ENCODE results near the gene ZNF511. TPM values are rescaled to one million over a fixed set of nuclear protein-coding genes. Genes with fewer than 3 reads are reported as not detected.
"Not testable (repeated sequence)": the region's sequence is repeated elsewhere in the genome, so short reads cannot be mapped to it uniquely, and the experiment has no call there.

Gene ZNF511
- total and polyA plus RNA-seq, 2 experiments from 2014 or later, result 12.6 to 59.5 TPM

GRCh38 chr10:133318494-133319127 lies 9.9 kb downstream of the ZNF511 start:
- Histone ChIP-seq H3K9me2 (ENCODE audit: insufficient read depth) (no peaks in the 10 kb centered on the region), H3K4me3 (peak overlapping the region; percentile 67), H3K9me3 (ENCODE audit: low read depth) (no peaks in the 10 kb centered on the region), H3K4me1 (ENCODE audit: insufficient read depth) (no peaks in the 10 kb centered on the region), H3K36me3 (ENCODE audit: low read depth) (no peaks in the 10 kb centered on the region), H3K27me3 (replicated peaks; ENCODE audit: insufficient read depth) (no peaks in the 10 kb centered on the region), H3F3A (ENCODE audit: insufficient read depth) (0 out of 2 replicates have a peak, but pooled peaks cover 5% of the 10 kb centered on the region), H4K20me1 (ENCODE audit: insufficient read depth) (no peaks in the 10 kb centered on the region), H3K4me2 (ENCODE audit: unreplicated experiment) (peak overlapping the region; percentile 71), H3K27ac (no peak overlapping the region), H3K9ac (no peak overlapping the region), H3K79me2 (ENCODE audit: insufficient read depth) (no peaks in the 10 kb centered on the region), H2AFZ (peak overlapping the region; percentile 71)
- TF ChIP-seq EZH2phosphoT487 (IDR thresholded peaks at IDR 0.05; ENCODE audit: insufficient read depth, low read depth), result no peak
- TF ChIP-seq EZH2 (IDR thresholded peaks at IDR 0.05; ENCODE audit: insufficient read depth, poor library complexity, severe bottlenecking), result no peak
- DNase-seq, result peak; percentile 77
- 13 to 17% methylated on average over 45 to 49 of the region's 51 CpGs for WGBS, 2 experiments (ENCODE audit: low coverage in 1 of 2, low lambda C conversion rate in 2 of 2, missing lambda C conversion rate in 2 of 2)
- in situ Hi-C loops (cut with MboI), result no loop called here

- WGBS, 2 experiments (ENCODE audit: low coverage in 1 of 2, low lambda C conversion rate in 2 of 2, missing lambda C conversion rate in 2 of 2), result 86 to 90% methylated on average over 6 of the region's 6 CpGs
- H3K27me3 ChIP-seq (replicated peaks; ENCODE audit: insufficient read depth); H3K27ac ChIP-seq; DNase-seq; H3F3A ChIP-seq (ENCODE audit: insufficient read depth); H3K4me1 ChIP-seq (ENCODE audit: insufficient read depth); H3K36me3 ChIP-seq (ENCODE audit: low read depth); H3K79me2 ChIP-seq (ENCODE audit: insufficient read depth); H3K9ac ChIP-seq; H3K9me3 ChIP-seq (ENCODE audit: low read depth); H3K9me2 ChIP-seq (ENCODE audit: insufficient read depth); H3K4me2 ChIP-seq (ENCODE audit: unreplicated experiment); H3K4me3 ChIP-seq; H2AFZ ChIP-seq; in situ Hi-C loops (cut with MboI); H4K20me1 ChIP-seq (ENCODE audit: insufficient read depth): not testable (repeated sequence)
Measured at GRCh38 chr10:133320852-133321422, 12.2 kb downstream of the ZNF511 start.

GRCh38 chr10:133322064-133322709 lies 13.5 kb downstream of the ZNF511 start:
- H3K4me1 ChIP-seq (ENCODE audit: insufficient read depth); H3K4me2 ChIP-seq (ENCODE audit: unreplicated experiment); H3K36me3 ChIP-seq (ENCODE audit: low read depth); in situ Hi-C loops (cut with MboI); H3K9me2 ChIP-seq (ENCODE audit: insufficient read depth); H3K27ac ChIP-seq; H3F3A ChIP-seq (ENCODE audit: insufficient read depth); H4K20me1 ChIP-seq (ENCODE audit: insufficient read depth); H3K79me2 ChIP-seq (ENCODE audit: insufficient read depth); H3K9me3 ChIP-seq (ENCODE audit: low read depth); H2AFZ ChIP-seq; DNase-seq; H3K9ac ChIP-seq; H3K4me3 ChIP-seq: not testable (repeated sequence)
- peaks cover 22% of the 10 kb centered on the region for H3K27me3 ChIP-seq (replicated peaks; ENCODE audit: insufficient read depth)
- 59 to 69% methylated on average over 10 to 13 of the region's 14 CpGs for WGBS, 2 experiments (ENCODE audit: low coverage in 1 of 2, low lambda C conversion rate in 2 of 2, missing lambda C conversion rate in 2 of 2)

- Histone ChIP-seq H3K9ac (no peak overlapping the region), H3K4me3 (no peak overlapping the region), H3K4me1 (ENCODE audit: insufficient read depth) (peaks cover 2% of the 10 kb centered on the region; the same call in 1 of the 2 replicates), H3K79me2 (ENCODE audit: insufficient read depth) (no peaks in the 10 kb centered on the region), H4K20me1 (ENCODE audit: insufficient read depth) (no peaks in the 10 kb centered on the region), H3K27ac (no peak overlapping the region), H3F3A (ENCODE audit: insufficient read depth) (peaks cover 3% of the 10 kb centered on the region; the same call in 1 of the 2 replicates), H3K4me2 (ENCODE audit: unreplicated experiment) (no peak overlapping the region), H3K27me3 (replicated peaks; ENCODE audit: insufficient read depth) (peaks cover 30% of the 10 kb centered on the region), H3K9me2 (ENCODE audit: insufficient read depth) (no peaks in the 10 kb centered on the region), H3K36me3 (ENCODE audit: low read depth) (no peaks in the 10 kb centered on the region), H2AFZ (no peak overlapping the region), H3K9me3 (ENCODE audit: low read depth) (no peaks in the 10 kb centered on the region)
- no peak for TF ChIP-seq EZH2phosphoT487 (IDR thresholded peaks at IDR 0.05; ENCODE audit: insufficient read depth, low read depth)
- no peak for TF ChIP-seq EZH2 (IDR thresholded peaks at IDR 0.05; ENCODE audit: insufficient read depth, poor library complexity, severe bottlenecking)
- peak; percentile 72 for DNase-seq
- WGBS, 2 experiments (ENCODE audit: low coverage in 1 of 2, low lambda C conversion rate in 2 of 2, missing lambda C conversion rate in 2 of 2), result 1 to 4% methylated on average over 7 to 13 of the region's 13 CpGs
- in situ Hi-C loops (cut with MboI), result no loop called here
Measured at GRCh38 chr10:133324198-133324792, 15.6 kb downstream of the ZNF511 start.

All from GM23248 (cell line).